Measurements from ENCODE around the gene TMEM243.
"Not testable (repeated sequence)": the region's sequence is repeated elsewhere in the genome, so short reads cannot be mapped to it uniquely, and the experiment has no call there.

TMEM243 gene, protein sequence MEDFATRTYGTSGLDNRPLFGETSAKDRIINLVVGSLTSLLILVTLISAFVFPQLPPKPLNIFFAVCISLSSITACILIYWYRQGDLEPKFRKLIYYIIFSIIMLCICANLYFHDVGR

DNA sequence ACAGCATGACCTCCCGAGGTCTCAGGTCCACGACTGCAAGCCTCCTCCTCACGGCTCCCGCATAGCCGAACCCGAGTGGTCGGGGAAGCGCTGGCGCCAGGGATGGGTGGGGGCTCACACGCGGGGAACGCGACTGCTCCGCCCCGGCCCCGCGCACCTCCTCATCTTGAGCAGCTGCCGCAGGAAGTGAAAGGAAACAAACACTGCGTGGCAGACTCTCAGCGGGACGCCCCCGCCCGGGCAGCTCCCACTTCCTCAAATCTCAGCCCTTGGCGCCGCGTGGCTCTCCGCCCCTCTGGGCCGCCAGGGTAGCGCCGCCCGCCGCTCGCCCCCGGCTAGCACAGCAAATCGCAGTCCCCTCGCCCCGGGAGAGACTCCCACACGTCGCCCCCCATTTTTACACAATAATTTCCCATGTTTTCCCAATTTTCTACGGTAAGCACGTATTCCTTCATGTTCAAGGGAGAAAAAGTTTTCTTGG is at the start of gene TMEM243:
TMEM243 (minus strand) TSS at position 188 of the 481 bp plus-strand sequence. CDS start 229 bp downstream, outside the sequence.
- peak; percentile 87 for DNase-seq

DNA sequence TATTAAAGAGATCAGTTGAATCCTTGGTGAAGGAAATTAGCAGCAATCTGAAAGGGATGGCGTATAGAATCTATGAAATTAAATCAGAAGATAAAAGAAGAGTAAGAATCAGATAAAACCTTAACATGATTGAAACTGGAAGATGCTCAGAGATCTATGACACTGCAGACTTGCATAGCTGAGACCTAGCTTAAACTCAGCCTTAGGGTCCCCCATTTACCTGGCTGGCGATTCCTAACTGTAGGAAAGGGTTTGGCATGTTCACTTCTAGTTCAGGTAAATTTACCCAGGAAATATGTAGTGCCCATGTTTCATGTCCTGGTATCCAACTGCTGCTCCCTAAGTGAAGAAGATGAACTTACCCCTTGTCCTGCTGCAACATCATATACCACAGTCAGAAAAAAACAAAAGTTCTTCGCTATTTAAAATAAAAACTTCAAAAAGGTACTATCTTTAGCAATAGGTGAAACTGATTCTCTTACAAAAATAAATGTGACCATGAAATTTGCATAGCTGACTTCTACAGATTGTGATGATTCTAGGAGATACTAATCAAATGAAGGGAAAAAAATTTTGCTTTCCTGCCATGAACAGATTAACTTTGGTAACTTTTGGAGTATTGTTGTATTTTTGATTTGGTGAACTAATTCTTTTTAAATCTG is 47.8 kb upstream of the TMEM243 start:
- no peak for DNase-seq

DNA sequence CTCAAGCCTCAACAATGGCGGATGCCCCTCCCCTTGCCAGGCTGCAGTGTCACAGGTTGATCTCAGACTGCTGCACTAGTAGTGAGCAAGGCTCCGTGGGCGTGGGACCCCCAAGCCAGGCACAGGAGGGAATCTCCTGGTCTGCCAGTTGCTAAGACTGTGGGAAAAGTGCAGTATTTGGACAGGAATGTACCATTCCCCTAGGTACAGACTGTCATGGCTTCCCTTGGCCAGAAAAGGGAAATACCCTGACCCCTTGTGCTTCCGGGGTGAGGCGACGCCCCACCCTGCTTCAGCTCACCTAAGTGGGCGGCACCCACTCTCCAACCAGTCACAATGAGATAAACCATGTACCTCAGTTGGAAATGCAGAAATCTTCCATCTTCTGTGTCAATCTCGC is 44.0 kb upstream of the TMEM243 start:
- DNase-seq: no peak

DNA sequence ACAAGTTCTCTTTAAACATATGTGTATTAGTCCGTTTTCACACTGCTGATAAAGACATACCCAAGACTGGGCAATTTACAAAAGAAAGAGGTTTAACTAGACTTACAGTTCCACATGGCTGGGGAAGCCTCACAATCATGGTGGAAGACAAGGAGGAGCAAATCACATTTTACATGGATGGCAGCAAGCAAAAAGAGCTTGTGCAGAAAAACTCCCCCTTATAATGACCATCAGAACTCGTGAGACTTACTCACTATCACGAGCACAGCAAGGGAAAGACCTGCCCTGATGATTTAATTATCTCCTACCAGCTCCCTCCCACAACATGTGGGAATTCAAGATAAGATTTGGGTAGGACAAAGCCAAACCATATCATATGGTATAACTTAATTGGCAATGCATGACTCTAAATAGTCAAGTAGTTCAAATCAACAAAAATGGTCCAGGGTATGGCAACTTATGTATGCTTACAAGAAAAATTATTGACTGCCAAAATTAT is 34.1 kb upstream of the TMEM243 start:
- DNase-seq: no peak

DNA sequence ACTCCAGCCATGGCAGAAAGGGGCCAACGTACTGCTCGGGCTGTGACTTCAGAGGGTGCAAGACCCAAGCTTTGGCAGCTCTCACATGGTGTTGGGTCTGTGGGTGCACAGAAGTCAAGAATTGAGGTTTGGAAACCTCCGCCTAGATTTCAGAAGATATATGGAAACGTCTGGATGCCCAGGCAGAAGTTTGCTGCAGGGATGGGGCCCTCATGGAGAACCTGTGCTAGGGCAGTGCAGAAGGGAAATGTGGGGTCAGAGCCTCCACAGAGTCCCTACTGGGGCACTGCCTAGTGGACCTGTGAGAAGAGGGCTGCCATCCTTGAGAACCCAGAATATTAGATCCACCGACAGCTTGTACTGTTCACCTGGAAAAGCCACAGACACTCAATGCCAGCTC is 26.1 kb upstream of the TMEM243 start:
- not testable (repeated sequence) for DNase-seq

DNA sequence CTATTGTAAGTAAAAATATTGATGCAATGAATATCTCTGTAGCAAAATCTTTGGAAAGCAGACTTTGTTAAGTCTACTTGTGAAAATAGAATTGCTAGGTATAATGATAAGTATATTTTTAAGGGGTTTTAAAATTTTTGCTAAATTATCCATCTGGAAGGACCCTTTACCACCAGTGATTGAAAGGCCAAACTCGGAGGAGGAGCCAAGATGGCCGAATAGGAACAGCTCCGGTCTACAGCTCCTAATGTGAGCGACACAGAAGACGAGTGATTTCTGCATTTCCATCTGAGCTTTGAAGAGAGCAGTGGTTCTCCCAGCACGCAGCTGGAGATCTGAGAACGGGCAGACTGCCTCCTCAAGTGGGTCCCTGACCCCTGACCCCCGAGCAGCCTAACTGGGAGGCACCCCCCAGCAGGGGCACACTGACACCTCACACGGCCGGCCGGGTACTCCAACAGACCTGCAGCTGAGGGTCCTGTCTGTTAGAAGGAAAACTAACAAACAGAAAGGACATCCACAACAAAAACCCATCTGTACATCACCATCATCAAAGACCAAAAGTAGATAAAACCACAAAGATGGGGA is 19.0 kb upstream of the TMEM243 start:
- DNase-seq: not testable (repeated sequence)

DNA sequence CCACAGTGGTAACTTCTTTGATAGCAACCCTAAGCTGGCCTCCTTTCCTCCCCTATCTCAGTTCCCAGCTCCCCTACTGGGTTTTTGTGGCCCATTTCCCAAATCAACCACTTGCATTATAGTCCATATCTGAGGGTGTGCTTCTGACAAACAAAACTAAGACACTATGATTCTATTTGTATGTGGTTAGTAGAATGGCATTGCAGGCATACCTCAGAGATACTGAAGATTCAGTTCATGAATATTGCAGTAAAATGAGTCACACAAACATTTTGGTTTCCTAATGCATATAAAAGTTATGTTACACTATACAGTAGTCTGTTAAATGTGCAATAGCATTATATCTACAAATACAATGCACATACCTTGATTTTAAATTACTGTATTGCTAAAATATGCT is 15.4 kb upstream of the TMEM243 start:
- DNase-seq: no peak

DNA sequence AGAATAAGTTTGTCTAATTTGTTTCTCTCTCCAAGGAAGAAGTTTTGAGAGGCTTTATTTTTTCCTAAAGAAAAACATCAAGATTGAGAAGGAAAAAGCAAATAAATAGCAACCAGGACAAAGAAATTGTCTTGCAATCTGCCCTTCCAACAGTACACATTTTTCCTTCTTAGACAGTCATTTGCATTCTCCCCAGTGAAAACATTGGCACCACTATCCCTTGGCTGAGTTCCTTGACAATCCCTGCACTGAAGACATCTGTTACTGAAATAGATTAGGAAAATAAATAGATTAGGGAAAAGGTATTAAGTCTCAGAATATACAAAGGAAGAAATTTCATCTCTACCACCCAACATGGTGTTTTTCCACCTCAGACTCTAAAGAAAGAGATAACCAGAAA is 12.2 kb upstream of the TMEM243 start:
- DNase-seq: no peak

DNA sequence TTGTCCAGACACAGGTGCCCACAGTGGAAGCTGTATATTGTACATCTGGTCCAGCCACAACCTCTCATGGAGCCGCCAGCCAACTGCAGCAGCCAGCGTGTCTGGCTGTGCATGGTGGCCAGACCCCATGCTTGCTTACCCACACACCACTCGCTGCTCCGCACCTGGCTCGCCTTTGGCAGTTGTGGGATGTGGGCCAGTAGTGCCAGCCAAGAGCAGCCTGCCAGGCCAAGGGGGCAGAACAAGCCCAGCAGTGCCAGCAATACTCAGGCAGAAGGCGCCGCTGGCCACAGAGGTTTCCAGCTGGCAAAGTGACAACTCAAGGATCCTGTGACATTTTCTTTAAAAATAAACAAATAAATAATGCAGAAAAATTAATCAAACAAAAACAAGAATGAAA is 11.7 kb upstream of the TMEM243 start:
- DNase-seq: no peak

DNA sequence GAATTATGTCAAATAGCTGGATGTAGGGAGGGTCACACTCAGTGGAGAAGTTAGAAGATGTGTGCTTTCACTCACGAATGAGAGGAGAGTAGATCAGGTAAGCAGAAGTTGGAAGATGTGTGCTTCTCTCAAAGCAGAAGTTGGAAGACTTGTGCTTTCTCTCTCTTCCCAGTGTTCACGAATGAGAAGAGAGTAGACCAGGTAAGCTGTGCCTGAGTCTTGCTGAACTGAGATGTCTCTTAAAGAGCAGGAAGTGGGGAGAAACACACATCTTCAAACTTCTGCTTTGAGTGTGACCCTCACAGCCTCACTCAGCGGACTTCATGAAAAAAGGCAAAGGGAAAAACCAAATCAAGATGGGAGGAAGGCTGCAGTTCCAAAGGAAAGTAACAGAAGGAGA is 7.0 kb upstream of the TMEM243 start:
- no peak for DNase-seq

DNA sequence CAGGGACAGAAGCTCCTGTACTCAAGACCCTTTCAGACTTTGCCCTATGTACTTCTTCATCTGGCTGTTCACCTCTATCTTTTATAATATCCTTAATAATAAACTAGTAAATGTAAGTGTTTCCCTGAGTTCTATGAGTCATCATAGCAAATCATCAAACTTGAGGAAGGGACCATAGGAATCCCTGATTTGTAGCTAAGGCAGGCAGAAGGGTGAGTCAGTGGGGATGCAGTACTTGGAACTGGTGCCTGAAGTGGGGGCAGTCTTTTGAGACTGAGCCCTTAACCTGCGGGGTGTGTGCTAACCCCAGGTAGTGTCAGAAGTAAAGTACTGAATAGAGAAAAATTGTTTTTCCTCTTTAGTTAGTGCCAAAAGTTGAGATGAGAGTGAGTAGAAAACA is 6.2 kb upstream of the TMEM243 start:
- no peak for DNase-seq

DNA sequence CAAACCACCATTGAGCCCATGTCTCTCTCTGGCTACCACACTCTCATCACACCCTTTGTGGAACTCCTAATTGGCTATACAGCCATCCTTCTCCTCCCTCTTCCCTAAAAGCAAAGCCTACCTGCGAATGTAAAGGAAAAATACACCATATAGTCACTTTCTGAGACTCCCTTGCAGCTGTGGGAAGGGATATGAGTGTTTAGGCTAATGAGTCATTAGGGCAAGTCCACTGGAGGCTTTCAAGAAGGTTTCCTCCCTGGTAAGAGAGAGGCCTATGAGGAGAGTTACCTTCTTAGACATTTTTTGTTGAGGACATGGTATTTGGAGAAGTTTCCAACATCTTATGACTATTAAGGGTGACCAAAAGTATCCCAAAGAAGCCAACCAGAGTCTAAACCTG is 4.1 kb upstream of the TMEM243 start:
- no peak for DNase-seq

DNA sequence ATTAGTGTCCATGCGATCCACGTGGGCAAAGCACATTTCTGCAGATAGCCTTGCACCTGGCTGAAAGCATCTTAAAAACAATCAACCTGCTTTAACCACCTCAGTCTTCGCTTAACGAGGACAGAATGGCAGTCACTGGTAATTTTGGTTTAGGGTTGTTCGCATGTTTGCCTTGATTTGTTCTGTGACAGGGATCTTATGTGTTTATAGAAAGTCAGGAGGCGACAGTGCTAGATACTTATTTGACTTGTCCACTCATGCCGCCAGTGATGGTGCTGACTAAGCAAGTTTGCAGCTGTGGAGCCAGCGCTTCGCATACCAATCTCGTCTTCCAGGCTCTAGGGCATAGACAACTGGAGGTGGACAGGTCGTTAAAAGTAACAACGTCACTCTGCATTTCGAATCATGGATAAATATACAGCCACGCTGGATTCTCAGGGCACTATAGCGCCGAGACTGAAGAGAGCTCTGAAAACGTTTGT is 1.2 kb upstream of the TMEM243 start:
- no peak for DNase-seq

DNA sequence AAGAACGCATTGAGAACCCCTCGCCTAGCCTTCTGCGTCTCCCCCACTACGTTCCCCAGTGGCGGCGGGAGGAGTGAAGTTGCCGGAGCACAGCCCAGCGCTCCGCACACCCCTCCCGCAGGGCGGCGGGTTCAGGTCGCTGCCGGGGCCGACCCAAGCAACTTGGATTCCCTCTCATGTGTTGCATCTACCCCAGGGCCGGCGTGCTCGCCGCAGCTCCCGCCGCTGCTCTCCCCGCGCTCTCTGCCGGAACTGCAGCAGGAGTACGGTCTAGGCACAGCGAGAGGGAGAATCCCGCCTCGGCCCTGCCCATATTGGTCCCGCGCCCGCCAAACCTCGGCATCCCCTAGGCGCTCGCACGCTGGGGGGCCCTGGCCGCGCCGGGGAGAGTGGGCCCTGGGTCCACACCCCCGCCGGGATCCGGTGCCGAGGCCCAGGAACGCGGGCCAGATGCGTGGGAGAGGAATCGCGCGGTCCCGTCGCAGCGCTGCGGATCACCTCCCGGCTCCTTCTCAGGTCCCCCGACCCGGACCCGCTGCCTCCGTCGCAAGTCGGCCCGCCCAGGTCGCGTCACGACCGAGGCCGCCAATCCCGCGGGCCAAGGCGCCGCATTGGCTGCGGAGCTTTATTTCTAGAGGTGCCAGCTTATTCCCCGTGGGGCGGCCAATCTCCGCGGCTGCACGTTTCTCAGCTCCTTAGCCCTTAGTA is 648 bp upstream of the TMEM243 start:
- DNase-seq: peak; percentile 84

DNA sequence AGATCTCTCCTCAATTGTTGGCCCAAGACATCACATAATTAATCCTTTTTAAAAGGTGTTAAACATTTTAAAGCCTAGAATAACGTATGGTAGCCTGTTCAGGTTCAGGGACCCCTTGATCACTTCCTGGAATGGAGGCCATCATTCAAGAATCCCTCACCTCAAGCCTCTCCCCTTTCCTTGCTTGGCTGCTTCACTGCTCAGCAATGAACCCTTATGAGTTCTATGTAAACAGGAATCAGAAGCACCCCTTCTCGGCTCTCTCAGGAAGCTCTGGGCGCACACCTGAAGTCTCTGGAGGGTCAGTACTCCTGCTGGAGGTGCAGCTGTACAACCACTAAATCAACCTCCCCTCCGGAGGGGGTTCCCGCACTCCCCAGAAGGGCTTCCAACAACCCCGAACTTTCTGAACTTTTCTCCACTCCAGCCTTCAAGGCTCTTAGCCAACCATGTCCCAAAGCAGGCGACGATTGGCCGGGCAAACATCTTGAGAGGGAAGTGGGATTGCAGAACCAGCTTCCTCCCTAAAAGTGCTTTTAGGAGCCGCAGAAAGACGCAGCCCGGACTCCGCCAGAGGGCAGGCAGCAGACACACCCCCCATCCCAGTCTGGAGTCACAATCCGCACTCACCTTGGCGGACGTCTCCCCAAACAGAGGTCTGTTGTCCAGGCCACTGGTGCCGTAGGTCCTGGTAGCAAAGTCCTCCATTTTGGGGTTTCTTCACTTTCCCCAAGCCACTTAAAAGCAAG is 562 bp downstream of the TMEM243 start:
- peak; percentile 27 for DNase-seq

DNA sequence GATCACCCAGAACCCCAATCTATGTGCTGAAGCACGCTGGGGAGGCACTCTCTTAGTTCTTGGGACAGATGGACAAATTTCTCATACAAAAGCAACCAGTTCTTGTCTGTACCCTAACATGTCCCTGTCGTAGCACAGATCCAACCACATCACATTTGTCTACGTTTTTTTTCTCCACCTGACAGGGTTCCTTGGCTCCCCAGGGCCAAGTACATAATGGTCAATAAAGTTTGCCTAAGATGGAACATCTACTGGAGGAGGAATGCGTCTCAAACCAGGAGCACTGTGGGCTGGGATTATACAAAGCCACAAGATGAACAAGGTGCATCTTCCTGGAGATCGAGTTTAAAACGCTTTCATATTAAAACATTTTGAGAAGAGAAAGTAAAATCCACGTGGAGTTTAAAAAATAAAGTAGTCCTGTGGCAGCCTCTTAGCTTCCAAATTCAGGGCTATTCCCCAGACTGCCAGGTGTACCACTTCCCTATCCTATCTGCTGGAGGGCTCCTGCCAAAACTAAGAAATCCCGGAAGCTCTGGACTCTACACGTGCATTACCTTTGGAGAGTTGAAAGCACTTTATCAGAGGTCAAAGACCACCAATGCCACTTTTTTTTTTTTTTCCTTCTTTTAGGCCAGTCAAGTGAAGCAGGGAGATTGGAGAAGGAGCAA is 1.4 kb downstream of the TMEM243 start:
- no peak for DNase-seq

DNA sequence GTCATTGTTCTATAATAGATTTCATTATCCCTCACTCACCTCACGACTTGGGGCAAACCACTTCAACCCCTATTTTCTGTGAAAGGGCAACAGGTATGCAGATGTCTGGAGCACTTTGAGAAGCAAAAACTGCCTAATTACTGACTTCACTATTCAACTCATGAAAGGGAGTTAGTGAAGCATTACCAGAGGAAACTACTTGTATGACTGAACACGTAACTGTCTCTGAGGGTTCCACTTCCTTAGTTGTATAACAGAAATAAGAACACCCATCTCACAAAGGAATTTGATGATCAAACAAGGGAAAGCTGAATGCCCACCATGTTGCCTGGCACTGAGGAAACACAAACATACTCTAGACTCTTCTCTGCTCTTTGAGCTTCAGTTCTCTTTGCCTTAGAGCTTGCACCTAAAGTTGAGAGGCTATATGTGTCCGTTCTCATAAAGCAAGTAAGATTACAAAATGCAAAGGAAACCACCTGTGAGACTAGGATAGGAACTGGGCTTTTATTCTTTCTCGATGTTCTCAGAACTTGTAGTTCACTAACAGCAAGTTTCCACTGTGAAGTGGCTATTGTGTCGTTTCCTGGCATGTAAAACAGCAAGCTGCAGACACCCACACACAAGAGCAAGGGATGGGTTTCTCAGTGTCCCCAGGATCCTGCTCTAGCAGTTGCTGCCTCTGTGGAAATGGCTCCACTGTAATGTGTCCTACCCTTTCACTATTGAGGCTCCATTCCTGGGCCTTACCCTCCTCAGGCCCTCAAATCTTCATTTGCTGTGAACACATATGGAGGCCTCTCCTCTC is 2.6 kb downstream of the TMEM243 start:
- no peak for DNase-seq

DNA sequence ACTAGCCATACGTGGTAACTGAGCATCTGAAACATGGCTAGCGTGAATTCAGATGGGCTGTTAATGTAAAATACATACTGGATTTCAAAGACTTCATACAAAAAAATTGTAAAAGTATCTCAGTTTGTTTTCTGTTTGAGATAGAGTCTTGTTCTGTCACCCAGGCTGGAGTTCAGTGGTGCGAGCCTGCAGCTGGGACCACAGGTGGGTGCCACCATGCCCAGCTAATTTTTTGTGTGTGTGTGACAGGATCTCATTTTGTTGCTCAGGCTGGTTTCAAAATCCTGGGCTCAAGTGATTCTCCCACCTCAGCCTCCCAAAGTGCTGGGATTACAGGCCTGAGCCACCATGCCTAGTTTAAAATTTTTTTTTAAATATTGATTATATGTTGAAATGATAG is 4.5 kb downstream of the TMEM243 start:
- no peak for DNase-seq

DNA sequence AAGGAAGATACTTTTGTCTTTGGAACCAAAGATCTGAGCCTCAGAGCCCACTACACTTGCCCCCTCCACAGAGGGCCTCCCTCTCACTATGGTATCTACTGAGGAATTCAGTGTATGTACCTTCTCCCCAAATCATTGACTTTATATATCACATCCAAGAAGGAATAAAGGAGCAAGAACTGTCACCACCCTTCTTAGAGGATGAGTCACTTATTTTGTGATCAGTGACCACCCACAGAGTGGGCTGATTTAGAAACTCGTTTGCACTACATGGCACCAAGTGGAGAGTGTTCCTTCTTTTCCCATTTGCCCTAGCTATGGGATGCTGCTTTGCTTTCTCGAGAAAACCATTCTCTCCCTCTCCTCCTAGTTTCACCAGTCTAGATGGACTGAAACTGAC is 5.7 kb downstream of the TMEM243 start:
- DNase-seq: no peak

DNA sequence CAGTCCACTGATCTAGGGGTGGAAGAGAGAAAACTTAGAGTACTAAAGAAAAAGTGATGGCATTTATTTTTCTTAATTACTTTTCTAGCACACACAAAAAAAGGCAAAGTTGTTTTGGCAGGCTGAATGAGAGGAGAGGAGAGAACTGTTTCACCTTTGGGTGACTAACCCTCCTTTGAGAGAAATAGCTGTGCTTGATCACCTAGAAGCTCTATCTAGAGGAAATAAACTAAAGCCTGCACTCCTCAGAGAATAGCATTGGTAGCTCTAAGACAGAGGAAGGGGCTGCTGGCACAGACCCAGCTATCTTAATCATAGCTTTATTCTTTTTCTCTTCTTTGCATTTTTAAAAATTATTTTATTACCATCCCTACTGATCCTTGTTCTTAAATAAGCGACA is 6.3 kb downstream of the TMEM243 start:
- DNase-seq: no peak

DNA sequence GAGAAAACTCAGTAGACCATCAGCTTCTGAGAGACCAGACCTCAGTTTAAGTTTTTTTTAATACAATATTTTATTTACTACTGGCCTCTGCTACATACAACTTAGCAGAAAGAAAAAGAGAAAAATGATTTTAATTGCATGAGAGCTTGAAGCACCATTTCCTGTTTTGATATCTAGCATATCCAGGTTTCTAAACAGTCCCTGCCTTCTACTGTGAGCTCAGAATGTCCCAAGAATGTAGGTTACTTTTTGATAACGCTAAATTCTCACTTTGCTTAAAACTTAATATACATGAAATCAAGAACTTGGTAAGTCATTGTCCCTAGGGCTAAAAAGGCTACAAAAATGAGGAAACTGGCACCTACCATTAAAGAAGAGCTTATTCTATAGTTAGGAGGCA is 7.0 kb downstream of the TMEM243 start:
- no peak for DNase-seq

Data from activated CD8-positive, alpha-beta memory T cell treated with anti-CD3 and anti-CD28 coated beads, Interleukin-2, amount 50 U/mL, for 4 hours (primary cell).